Endothelial cell (in vitro differentiated cells): ENCODE measurements around the gene CMSS1. TPM values are rescaled to one million over a fixed set of nuclear protein-coding genes. Genes with fewer than 3 reads are reported as not detected.
A peak's percentile ranks its signal among the peaks of the same experiment; 100 is the strongest.

Experiments used
- DNase-seq: peaks from one replicate; pipeline ENCODE4 v3.0.0; 2021; ENCODE audit warnings: low spot score
- H3K27ac Mint-ChIP-seq: one replicate; pipeline ENCODE4 v1.8.0; 2021; ENCODE audit warnings: mixed read lengths, inconsistent platforms; ENCODE audit not compliant: unreplicated experiment
- H3K27me3 Mint-ChIP-seq: one replicate; pipeline ENCODE4 v1.8.0; 2021; ENCODE audit warnings: mild to moderate bottlenecking, moderate library complexity, mixed read lengths, inconsistent platforms; ENCODE audit not compliant: unreplicated experiment
- H3K36me3 Mint-ChIP-seq: one replicate; pipeline ENCODE4 v1.8.0; 2021; ENCODE audit warnings: mild to moderate bottlenecking, low read depth, mixed read lengths, inconsistent platforms; ENCODE audit not compliant: unreplicated experiment
- H3K4me1 Mint-ChIP-seq: one replicate; pipeline ENCODE4 v1.8.0; 2021; ENCODE audit warnings: mild to moderate bottlenecking, mixed read lengths, inconsistent platforms; ENCODE audit not compliant: unreplicated experiment
- H3K4me3 Mint-ChIP-seq: one replicate; pipeline ENCODE4 v1.8.0; 2021; ENCODE audit warnings: mild to moderate bottlenecking, mixed read lengths, inconsistent platforms; ENCODE audit not compliant: unreplicated experiment
- H3K9me3 Mint-ChIP-seq: one replicate; pipeline ENCODE4 v1.8.0; 2021; ENCODE audit warnings: mixed read lengths, inconsistent platforms; ENCODE audit not compliant: unreplicated experiment
- CTCF ChIP-seq: fragments of 200-600 bp; sonication (generic); IDR thresholded peaks from one replicate; pipeline ENCODE4 v1.5.0; 2021; ENCODE audit warnings: antibody characterized with exemption; ENCODE audit not compliant: unreplicated experiment
- total RNA-seq: library from RNA; stranded (reverse); fragmentation: NEBNext Ultra II Directional; extraction: Animal tissue kit (Norgen Biotek cat#: 25700); gene quantifications from one replicate; pipeline ENCODE4 v1.2.1, GENCODE V29; 2021; ENCODE audit not compliant: unreplicated experiment

CMSS1 gene
- total RNA-seq, 1 donor from 2014 or later, result 25.8 TPM

DNA sequence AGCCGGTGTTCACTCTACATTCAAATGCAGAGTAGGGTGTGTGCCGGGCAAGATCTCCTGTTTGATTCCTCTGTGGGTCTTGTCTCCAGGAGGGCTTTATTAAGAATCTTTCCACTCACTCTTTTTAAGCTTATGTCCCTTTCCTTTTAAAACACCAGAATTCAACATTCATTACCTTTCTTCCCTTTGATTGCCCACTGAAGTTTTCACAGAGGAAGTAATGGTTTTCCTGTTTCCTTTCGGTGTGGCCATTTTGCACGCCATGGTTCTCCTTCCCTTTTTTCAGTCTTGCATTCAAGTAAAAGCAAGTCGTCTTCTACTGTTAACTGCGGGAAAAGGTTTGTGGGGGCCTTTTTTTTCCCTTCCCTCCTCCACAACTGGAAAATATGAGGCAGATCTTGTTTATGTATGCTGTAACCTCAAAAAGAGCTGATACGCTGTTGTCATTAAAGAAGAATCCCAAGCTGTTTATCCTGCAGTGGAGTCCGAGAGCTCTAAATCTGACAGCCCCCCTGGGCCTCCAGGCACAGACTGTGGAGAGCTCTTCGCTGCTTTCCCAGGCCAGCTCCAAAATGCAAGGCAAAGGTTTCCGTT, 256.1 kb downstream of the CMSS1 start:
- Mint-ChIP-seq H3K4me3 (peak overlapping the region; percentile 77), H3K36me3 (no peaks in the 10 kb centered on the region), H3K27ac (peak overlapping the region; percentile 98), H3K4me1 (peaks cover 59% of the 10 kb centered on the region), H3K27me3 (peaks cover 2% of the 10 kb centered on the region), H3K9me3 (no peaks in the 10 kb centered on the region)
- peak; percentile 61 for DNase-seq
- TF ChIP-seq CTCF, result no peak

- no peak for TF ChIP-seq CTCF
- Mint-ChIP-seq H3K27me3 (peaks cover 2% of the 10 kb centered on the region), H3K4me1 (peaks cover 47% of the 10 kb centered on the region), H3K36me3 (no peaks in the 10 kb centered on the region), H3K4me3 (no peak overlapping the region), H3K27ac (peak overlapping the region; percentile 79), H3K9me3 (no peaks in the 10 kb centered on the region)
- no peak for DNase-seq
Measured at GRCh38 chr3:100075196-100075595, 257.5 kb downstream of the CMSS1 start.

DNA sequence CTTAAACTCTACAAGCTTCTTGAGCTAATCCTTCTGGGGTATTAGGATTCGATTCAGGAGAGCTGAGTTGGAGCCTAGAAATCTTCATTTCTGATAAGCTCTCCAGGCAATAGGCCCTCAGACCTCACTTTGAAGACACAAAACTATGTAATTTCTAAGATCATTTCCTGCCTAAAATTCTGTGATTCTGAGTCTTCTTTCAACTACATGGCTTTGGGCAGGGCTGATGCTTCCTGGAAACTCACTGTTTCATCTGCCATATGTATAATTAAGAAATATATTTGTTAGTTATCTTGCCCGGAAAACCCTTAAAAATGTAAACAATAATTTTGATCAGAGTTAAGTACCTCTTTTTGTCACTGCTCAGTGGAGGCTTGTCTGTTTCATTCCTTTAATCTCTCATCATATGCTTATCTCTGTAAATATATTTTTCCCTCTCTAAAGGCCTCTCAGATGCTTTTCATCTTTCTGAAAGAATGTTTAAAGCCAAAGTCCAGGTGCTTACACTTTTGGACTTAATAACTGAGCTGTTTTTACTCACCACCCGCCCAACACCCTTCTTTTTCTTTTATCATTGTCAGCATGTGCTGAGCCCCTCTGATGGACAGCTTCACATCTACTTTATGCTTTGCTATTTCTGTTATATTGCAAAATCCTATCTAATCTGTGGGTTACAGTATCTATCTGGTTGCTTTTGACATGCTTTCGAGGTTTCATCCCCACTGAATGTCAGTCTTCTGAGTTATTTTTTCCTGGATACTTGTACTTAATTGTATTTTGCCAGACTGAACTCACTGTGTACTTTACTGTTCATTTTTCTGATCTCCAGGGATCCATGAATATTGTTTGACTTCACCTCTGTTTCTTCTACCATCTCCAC, 258.4 kb downstream of the CMSS1 start:
- Mint-ChIP-seq H3K4me3 (no peak overlapping the region), H3K36me3 (no peaks in the 10 kb centered on the region), H3K9me3 (no peaks in the 10 kb centered on the region), H3K4me1 (peaks cover 46% of the 10 kb centered on the region), H3K27ac (no peak overlapping the region), H3K27me3 (peaks cover 2% of the 10 kb centered on the region)
- TF ChIP-seq CTCF, result no peak
- DNase-seq, result no peak

- no peak for TF ChIP-seq CTCF
- no peak for DNase-seq
- no peaks in the 10 kb centered on the region for H3K9me3 Mint-ChIP-seq
- no peak overlapping the region for H3K27ac Mint-ChIP-seq
- no peak overlapping the region for H3K4me3 Mint-ChIP-seq
- H3K36me3 Mint-ChIP-seq, result no peaks in the 10 kb centered on the region
- H3K4me1 Mint-ChIP-seq, result peaks cover 37% of the 10 kb centered on the region
- H3K27me3 Mint-ChIP-seq, result peaks cover 2% of the 10 kb centered on the region
Measured at GRCh38 chr3:100076731-100077529, 259.3 kb downstream of the CMSS1 start.
